Astrocyte of the spinal cord (primary cell): Measurements from ENCODE around the gene TRPM3.

ENCODE experiments used
- DNase-seq: peaks from one replicate; pipeline ENCODE4 v3.0.0; 2011; ENCODE audit warnings: low read depth, low spot score
- H3K4me3 ChIP-seq: 2 replicates; pipeline ENCODE4 v1.5.1; 2011; ENCODE audit warnings: low read depth, mild to moderate bottlenecking, low read length, moderate library complexity
- CTCF ChIP-seq: IDR thresholded peaks from 2 replicates; pipeline ENCODE4 v1.5.1; 2012; ENCODE audit warnings: low read depth, mild to moderate bottlenecking, low read length, inconsistent platforms
- in situ Hi-C: cut with HindIII; loops from 2 replicates; pipeline ENCODE4 v1.10.0; 2017; ENCODE audit warnings: low sequenced_read_pairs

Gene TRPM3

GRCh38 chr9:70865471-70865870 is 255.9 kb downstream of the TRPM3 start:
- no peak for DNase-seq
- no peak for TF ChIP-seq CTCF
- H3K4me3 ChIP-seq = no peak overlapping the region
- in situ Hi-C loops = no loop called here

GRCh38 chr9:70861797-70862196 is 259.6 kb downstream of the TRPM3 start:
- H3K4me3 ChIP-seq = no peak overlapping the region
- in situ Hi-C loops = no loop called here
- no peak for DNase-seq
- no peak for TF ChIP-seq CTCF

- in situ Hi-C loops = no loop called here
- no peak for TF ChIP-seq CTCF
- no peak for DNase-seq
- H3K4me3 ChIP-seq = no peak overlapping the region
Observed at GRCh38 chr9:70861376-70861775, 260.0 kb downstream of the TRPM3 start.

GRCh38 chr9:70859694-70860093 is 261.7 kb downstream of the TRPM3 start:
- H3K4me3 ChIP-seq = no peak overlapping the region
- no peak for DNase-seq
- in situ Hi-C loops = no loop called here
- no peak for TF ChIP-seq CTCF

GRCh38 chr9:70856411-70856810 is 265.0 kb downstream of the TRPM3 start:
- in situ Hi-C loops = no loop called here
- TF ChIP-seq CTCF = no peak
- DNase-seq = no peak
- no peak overlapping the region for H3K4me3 ChIP-seq

GRCh38 chr9:70852711-70853240 is 268.6 kb downstream of the TRPM3 start:
- in situ Hi-C loops = no loop called here

More at GRCh38 chr9:70852711-70853240, 268.6 kb downstream of the TRPM3 start:
- H3K4me3 ChIP-seq = no peak overlapping the region
- DNase-seq = no peak
- no peak for TF ChIP-seq CTCF
